GM18909 (cell line): ENCODE data around the gene KLK3.

Experiments
- ATAC-seq: cut with Tn5 transposase; IDR thresholded peaks from one replicate; pipeline ENCODE4 v1.9.1; 2021; ENCODE audit warnings: mild to moderate bottlenecking; ENCODE audit not compliant: unreplicated experiment, poor library complexity

The KLK3 gene

DNA sequence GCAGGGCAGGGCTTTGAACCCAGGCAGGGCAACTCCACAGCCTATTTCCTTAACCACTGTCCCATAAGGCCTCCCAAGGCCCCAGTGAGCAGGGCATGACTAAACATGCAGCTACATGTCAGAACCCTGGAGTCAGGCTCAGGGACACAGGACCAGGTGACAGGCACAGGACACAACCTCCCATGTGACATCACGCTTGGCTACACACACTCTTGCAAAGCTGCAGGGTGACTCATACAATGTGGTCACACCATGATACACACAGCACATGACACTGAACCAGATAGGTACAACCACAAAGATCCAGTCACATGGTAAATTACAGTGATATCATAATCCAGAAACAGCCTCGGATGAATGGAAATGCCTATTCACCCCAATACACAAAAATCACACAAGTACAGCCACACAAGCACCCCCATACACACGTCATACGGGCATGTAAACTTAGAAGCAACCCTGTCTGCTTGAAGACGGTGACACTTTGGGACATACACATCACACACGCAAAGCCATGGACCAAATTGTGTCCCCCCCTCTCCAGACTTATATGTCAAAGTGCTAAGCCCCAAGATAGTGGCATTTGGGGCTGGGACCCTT, 42.0 kb downstream of the KLK3 start:
- ATAC-seq = peak; percentile 83

DNA sequence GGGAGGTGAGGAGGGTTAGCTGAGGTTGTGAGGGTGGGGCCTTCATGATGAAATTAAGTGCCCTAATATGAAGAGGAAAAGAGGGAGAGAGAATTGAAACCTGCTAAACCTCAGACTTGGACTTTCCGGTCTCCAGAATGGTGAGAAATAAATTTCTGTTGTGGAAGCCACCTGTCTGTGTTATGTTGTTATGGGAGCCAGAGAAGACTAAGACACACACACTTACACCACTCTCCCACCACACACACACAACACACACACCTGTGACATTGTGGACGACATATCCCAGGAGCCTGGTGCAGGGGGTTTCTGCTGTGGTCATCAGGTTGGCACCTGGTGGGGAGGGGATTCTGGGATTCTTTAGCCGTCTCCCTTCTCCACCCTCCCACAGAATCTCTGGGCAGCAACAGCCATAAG, 42.5 kb downstream of the KLK3 start:
- ATAC-seq = peak; percentile 27

DNA sequence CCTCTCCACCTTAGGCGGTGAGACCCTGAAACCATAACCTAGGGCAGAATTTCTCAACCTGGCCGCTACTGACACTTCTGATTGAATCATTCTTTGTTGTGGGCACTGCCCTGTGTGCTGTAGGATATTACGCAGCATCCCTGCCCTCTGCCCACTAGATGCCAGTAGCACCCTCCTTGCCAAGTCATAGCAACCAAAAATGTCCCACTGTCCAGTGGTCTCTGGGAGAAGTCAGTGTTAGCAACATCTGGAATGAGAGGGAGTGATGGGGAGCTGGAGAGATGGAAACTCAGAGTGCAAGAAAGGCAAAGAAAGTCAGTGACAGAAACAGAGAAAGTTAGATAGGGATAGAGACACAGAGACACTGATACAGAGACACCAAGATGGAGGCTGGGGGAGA, 42.9 kb downstream of the KLK3 start:
- ATAC-seq = no peak

DNA sequence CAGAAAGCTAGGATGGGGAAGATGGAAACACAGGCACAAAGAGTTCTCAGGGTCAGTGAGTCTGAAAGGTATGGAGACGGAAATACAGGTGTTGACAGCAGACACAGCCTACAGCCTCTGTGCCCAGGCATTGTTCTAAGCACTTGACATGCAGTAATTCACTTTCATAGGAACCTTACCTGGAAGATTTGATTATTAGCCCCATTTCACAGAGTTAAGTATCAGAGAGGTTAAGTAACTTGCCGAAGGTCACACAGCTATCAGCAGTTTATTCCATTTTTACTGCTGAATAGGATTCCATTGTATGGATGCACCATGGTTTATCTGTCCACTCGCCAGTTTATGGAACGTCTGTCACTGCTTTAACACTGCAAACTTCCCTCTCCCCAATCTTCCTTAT, 43.3 kb downstream of the KLK3 start:
- no peak for ATAC-seq

DNA sequence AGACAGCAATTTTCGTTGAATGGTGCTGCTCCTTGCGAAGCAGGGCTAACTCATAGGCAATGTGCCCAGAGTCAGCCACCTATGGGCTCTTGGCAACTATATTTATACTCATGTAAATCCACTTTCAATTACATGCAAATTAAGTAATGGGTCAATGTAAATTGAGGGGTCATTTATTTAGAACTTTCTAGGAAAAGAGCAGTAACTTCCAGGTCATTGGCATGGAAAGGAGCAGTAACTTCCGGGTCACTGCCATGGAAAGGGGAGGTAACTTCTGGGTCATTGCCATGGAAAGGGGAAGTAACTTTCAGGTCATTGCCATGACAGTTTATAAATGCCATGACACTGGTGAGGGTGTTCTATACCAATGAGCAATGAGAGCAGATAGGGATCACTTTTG, 44.9 kb downstream of the KLK3 start:
- ATAC-seq = no peak

DNA sequence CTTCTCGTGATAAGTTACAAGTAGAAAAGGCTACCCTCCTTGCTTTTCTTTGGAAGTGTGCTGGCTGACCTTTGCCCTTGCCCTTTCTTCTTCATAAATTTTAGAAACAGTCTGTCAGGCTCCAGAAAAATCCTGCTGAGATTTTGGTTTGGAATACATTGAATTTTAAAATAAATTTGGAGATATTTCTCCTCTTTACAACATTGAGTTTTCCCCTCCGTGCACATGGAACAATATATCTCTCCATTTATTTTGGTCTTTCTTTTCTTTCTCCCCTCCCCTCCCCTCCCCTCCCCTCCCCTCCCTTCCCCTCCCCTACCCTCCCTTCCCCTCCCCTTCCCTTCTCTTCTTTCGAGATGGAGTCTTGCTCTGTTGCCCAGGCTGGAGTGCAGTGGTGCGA, 47.9 kb downstream of the KLK3 start:
- no peak for ATAC-seq

DNA sequence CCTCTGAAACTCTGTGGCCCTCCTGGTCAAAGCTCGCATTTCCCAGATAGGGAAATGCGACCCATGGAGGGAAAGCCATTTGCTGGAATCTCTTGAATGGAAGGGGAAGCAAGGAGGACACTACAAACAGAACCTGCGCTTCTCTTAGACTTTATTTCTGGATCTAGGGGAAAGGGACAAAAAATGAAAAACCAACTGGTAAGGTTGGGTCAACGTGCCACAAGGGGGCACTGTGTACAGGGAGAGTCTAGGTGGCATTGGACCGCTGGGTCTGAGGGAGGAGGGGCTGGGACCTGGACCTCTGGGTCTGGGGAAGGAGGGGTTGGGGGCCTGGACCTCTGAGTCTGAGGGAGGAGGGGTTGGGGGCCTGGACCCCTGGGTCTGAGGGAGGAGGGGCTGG, 51.5 kb downstream of the KLK3 start:
- ATAC-seq = no peak

DNA sequence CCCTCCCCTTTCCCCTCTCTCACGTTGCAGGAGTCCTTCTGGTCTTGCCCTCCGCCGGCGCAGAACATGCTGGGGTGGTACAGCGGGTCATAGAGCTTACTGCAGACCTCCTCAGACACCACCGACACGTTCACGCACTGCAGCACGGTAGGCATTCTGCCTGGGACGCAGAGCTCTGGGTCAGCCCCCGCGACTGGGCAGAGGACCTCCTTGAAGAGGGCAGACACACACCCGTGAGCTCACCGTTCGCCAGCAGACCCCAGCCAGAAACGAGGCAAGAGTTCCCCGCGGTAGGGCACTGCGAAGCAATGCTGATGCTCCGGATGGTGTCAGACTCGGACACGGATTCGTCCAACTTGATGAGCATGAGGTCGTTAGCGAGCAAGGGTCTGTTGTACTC, 53.6 kb downstream of the KLK3 start:
- no peak for ATAC-seq

DNA sequence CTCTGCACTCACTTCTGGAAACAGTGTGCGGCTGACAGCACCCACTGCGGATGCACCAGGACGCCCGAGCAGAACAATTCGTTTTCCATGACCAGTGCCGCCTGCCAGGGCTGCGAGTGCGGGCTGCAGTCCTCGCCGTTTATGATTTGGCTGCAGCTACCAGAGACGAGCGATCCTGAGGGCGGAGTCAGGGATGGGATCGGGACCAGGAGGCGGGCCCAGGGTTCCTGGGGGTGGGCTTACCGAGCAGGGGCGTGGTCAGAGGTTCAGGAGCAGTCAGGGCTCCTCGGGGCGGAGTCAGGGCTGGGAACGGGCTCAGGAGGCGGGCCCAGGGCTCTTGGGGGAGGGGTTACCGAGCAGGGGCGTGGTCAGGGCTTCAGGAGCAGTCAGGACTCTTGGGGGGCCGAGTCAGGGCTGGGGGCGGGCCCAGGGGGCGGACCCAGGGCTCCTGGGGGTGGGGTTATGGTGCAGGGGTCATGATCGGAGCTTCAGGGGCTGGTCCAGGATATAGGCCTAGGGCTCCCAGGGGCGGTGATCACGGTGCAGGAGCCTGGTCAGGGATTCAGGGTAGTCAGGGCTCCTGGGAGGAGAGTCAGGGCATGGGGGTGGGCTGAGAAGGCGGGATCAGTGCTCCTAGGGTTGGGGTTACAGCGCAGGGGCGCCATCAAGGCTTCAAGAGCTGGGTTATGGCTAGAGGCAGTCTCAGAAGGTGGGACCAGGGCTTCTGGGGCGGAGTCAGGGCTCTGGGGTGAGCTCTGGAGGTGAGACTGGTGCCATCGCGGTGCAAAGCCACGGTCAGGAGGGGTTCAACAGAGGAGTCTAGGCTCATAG, 54.7 kb downstream of the KLK3 start:
- ATAC-seq = peak; percentile 58
